ENCODE measurements around the gene RCC1. TPM values are rescaled to one million over a fixed set of nuclear protein-coding genes. Genes with fewer than 3 reads are reported as not detected.
"Not testable (repeated sequence)": the region's sequence is repeated elsewhere in the genome, so short reads cannot be mapped to it uniquely, and the experiment has no call there.

RCC1 gene
- total RNA-seq, 2 experiments from 2014 or later, result 80.7 to 85.3 TPM

DNA sequence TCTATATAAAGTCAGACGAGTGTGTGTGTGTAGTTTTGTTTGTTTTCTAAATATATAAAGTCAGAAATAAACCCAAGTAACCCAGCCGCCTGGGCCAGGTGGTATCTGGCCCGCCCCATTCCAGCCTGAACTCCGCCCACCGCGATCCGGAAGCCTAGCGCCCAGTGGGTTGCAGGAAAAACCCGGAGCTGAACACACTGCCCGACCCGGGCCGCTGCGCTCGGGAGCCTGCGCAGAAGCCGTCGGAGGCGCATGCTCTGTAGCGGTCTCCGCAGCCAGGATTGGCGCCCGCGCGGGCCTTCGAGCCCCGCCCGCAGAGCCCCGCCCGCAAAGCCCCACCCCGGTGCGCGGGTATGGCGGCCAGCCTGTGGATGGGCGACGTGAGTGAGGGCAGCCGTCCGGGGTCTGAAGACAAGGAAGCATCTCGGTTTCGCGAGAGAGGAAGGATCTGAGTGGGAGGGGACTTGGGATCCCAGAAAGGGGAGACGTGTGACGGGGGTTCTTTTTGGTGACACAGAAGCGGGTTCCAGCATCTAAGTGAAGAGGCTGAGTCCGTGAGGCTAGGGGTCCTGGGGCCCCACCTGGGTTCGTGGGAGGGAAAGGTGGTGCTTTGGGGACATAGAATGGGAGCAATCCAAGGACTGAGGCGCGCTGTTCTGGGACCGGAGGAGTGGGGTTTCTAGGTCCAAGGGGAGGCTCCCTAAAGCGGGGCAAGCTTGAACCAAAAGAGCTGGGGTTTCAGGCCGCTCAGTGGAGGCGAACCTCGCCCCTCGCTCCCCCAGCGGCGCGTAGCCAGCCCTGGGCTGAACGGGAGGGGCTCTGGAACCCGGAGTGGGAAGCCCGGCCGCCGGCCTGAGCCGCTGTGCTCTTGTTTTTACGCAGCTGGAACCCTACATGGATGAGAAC lies 47.2 kb downstream of the RCC1 start, which contains the start of gene TRNAU1AP:
TRNAU1AP (plus strand) TSS at position 328 of the 906 bp plus-strand sequence; CDS start at position 354, 26 bp downstream.
- peak within 1 kb of the TSS; percentile 98 for H3K4me3 Mint-ChIP-seq
- no peaks in the 10 kb centered on the region for H3K9me3 Mint-ChIP-seq (ENCODE audit: insufficient read depth)
- H3K36me3 Mint-ChIP-seq (ENCODE audit: low read depth), result peaks cover 19% of the 10 kb centered on the region
- H3K27me3 Mint-ChIP-seq (ENCODE audit: low read depth), result no peaks in the 10 kb centered on the region
- peak within 1 kb of the TSS; percentile 97 for H3K27ac Mint-ChIP-seq
- CTCF ChIA-PET, result interaction anchor here (0.7 to 2.7 kb wide), 15 partner anchors 16 to 309 kb away, joined by 3 to 14 read pairs (median 4); partner anchors contain the start of genes TAF12 and YTHDF2
- POLR2A ChIA-PET, result interaction anchor here (0.7 to 5.3 kb wide), 12 partner anchors 14 to 184 kb away, joined by 3 to 82 read pairs (median 4); partner anchors contain the start of genes GMEB1, RCC1, RNU11 and TAF12
- ATAC-seq (peak; percentile 95), DNase-seq (peak; percentile 98)
- H3K4me1 Mint-ChIP-seq (ENCODE audit: low read depth), result peaks cover 14% of the 10 kb centered on the region

DNA sequence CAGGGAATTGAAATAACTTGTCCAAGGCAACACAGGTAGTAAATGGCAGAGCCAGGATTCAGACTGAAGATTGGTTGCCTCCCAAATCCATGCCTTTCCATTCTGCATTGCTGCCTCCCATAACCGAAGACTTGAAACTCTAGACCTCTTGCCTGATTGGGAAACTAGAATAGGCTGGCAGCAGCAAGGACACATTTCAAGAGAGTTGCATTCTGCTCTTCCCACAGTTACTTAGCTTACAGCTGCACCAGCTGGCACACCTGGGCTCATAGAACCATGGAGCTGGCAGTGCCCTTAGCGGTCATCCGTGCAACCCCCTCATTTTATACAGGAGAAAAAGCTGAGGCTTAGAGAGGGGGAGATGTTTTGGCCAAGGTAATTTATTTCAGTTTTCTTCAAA lies 55.0 kb downstream of the RCC1 start:
- H3K9me3 Mint-ChIP-seq (ENCODE audit: insufficient read depth), result no peaks in the 10 kb centered on the region
- DNase-seq (no peak), ATAC-seq (no peak)
- no peaks in the 10 kb centered on the region for H3K4me1 Mint-ChIP-seq (ENCODE audit: low read depth)
- H3K4me3 Mint-ChIP-seq, result no peak overlapping the region
- H3K27me3 Mint-ChIP-seq (ENCODE audit: low read depth), result no peaks in the 10 kb centered on the region
- CTCF ChIA-PET, result no interaction called here
- no peak overlapping the region for H3K27ac Mint-ChIP-seq
- H3K36me3 Mint-ChIP-seq (ENCODE audit: low read depth), result peaks cover 55% of the 10 kb centered on the region
- POLR2A ChIA-PET, result interaction anchor here (3.3 kb wide), 1 partner anchor 21 kb away, joined by 13 read pairs; no protein-coding TSS in a partner anchor

DNA sequence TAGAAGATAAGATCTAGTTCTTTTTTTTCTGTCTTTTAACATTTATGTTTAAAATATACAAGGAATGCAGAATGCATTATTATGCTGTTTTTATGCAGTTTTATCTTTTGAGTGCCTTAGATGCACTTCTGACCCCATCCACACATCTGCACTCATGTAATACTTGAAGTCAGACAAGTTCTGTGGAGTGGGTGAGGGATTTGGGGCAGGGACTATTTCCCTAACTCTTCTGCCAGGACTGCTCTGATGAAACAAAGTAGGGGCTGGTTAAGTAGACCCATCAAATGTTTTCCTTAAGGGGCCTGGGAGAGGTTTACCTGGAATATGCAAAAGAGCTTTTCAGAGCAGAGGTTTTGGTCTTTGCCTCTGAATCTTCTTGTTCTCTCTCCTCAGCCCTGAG lies 58.5 kb downstream of the RCC1 start:
- no peaks in the 10 kb centered on the region for H3K4me1 Mint-ChIP-seq (ENCODE audit: low read depth)
- no peaks in the 10 kb centered on the region for H3K9me3 Mint-ChIP-seq (ENCODE audit: insufficient read depth)
- no peaks in the 10 kb centered on the region for H3K27me3 Mint-ChIP-seq (ENCODE audit: low read depth)
- ChIA-PET POLR2A (interaction anchor here (1.0 kb wide), 2 partner anchors 15 to 17 kb away, joined by 3 to 7 read pairs; no protein-coding TSS in a partner anchor), CTCF (interaction anchor here (1.0 kb wide), 1 partner anchor 17 kb away, joined by 4 read pairs; no protein-coding TSS in a partner anchor)
- H3K27ac Mint-ChIP-seq, result no peak overlapping the region
- DNase-seq, result no peak
- H3K4me3 Mint-ChIP-seq, result no peak overlapping the region
- peaks cover 58% of the 10 kb centered on the region for H3K36me3 Mint-ChIP-seq (ENCODE audit: low read depth)
- ATAC-seq, result no peak

DNA sequence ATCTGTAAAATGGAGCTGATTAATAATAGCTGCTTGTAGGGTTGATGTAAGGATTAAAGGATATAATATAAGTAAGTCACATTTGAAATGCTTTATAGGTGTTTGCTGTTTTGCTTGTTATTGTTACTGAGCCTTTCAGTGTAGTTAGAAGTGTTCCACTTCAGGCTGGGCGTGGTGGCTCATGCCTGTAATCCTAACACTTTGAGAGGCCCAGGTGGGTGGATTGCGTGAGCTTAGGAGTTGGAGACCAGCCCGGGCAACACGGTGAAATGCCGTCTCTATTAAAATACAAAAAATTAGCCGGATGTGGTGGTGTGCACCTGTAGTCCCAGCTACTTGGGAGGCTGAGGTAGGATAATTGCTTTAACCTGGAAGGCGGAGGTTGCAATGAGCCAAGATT lies 59.2 kb downstream of the RCC1 start:
- Mint-ChIP-seq H3K27me3 (ENCODE audit: low read depth) (no peaks in the 10 kb centered on the region), H3K4me1 (ENCODE audit: low read depth) (no peaks in the 10 kb centered on the region), H3K27ac (no peak overlapping the region), H3K9me3 (ENCODE audit: insufficient read depth) (no peaks in the 10 kb centered on the region), H3K4me3 (no peak overlapping the region), H3K36me3 (ENCODE audit: low read depth) (peaks cover 54% of the 10 kb centered on the region)
- ATAC-seq, result no peak
- no peak for DNase-seq
- CTCF ChIA-PET, result interaction anchor here (1.0 kb wide), 1 partner anchor 16 kb away, joined by 4 read pairs; no protein-coding TSS in a partner anchor
- POLR2A ChIA-PET, result interaction anchor here (1.0 kb wide), 1 partner anchor 16 kb away, joined by 3 read pairs; no protein-coding TSS in a partner anchor

DNA sequence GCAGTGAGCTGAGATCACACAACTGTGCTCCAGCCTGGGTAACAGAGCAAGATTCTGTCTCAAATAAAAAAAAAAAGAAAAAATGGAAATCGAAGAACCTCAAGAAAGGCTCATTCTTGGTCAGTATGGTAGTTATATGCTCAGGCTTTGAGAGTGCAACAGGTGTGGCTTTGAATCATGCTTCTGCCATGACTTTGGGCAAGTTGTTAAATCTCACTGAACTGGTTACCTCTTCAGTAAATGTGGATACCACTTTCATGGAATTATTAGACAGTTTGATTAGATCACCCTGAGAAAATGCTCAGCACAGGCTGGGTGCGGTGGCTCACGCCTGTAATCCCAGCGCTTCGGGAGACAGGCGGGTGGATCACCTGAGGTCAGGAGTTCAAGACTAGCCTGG lies 59.9 kb downstream of the RCC1 start:
- Mint-ChIP-seq H3K9me3 (ENCODE audit: insufficient read depth) (no peaks in the 10 kb centered on the region), H3K36me3 (ENCODE audit: low read depth) (peaks cover 52% of the 10 kb centered on the region), H3K27ac (no peak overlapping the region), H3K4me3 (no peak overlapping the region), H3K4me1 (ENCODE audit: low read depth) (no peaks in the 10 kb centered on the region), H3K27me3 (ENCODE audit: low read depth) (no peaks in the 10 kb centered on the region)
- POLR2A ChIA-PET, result interaction anchor here (1.0 kb wide), 1 partner anchor 15 kb away, joined by 3 read pairs; no protein-coding TSS in a partner anchor
- DNase-seq (no peak), ATAC-seq (no peak)
- CTCF ChIA-PET, result no interaction called here

- no peak for DNase-seq
- H3K4me3 Mint-ChIP-seq, result no peak overlapping the region
- H3K9me3 Mint-ChIP-seq (ENCODE audit: insufficient read depth), result no peaks in the 10 kb centered on the region
- H3K27ac Mint-ChIP-seq, result no peak overlapping the region
- H3K36me3 Mint-ChIP-seq (ENCODE audit: low read depth), result peaks cover 50% of the 10 kb centered on the region
- no peaks in the 10 kb centered on the region for H3K4me1 Mint-ChIP-seq (ENCODE audit: low read depth)
- ChIA-PET CTCF (no interaction called here), POLR2A (interaction anchor here (1.0 to 1.3 kb wide), 2 partner anchors 14 to 15 kb away, joined by 3 to 5 read pairs; partner anchors contain the start of gene TRNAU1AP)
- H3K27me3 Mint-ChIP-seq (ENCODE audit: low read depth), result no peaks in the 10 kb centered on the region
- no peak for ATAC-seq
Observed at GRCh38 chr1:28566931-28567330, 61.1 kb downstream of the RCC1 start.

DNA sequence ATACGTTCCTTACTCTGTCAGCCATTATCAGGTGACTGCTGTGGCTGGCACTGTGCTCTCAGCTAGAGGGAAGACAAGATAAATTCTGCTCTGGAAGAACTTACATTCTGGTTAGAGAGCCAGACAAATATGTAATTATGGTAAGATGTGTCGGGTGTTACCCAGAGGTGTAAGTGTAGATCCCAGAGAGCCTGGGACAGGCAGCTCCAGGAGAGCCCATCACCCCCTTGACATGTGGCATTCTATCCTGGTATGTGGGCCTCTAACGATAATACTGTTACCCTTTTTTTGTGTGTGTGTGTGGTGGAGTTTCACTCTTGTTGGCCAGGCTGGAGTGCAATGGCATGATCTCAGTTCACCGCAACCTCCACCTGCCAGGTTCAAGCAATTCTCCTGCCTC lies 66.1 kb downstream of the RCC1 start:
- no peak for DNase-seq
- no peaks in the 10 kb centered on the region for H3K9me3 Mint-ChIP-seq (ENCODE audit: insufficient read depth)
- H3K36me3 Mint-ChIP-seq (ENCODE audit: low read depth), result peaks cover 35% of the 10 kb centered on the region
- ChIA-PET CTCF (interaction anchor here (1.2 kb wide), 1 partner anchor 9 kb away, joined by 5 read pairs; no protein-coding TSS in a partner anchor), POLR2A (interaction anchor here (4.0 kb wide), 1 partner anchor 10 kb away, joined by 26 read pairs; no protein-coding TSS in a partner anchor)
- no peaks in the 10 kb centered on the region for H3K27me3 Mint-ChIP-seq (ENCODE audit: low read depth)
- H3K4me3 Mint-ChIP-seq, result no peak overlapping the region
- ATAC-seq, result no peak
- no peak overlapping the region for H3K27ac Mint-ChIP-seq
- H3K4me1 Mint-ChIP-seq (ENCODE audit: low read depth), result no peaks in the 10 kb centered on the region

DNA sequence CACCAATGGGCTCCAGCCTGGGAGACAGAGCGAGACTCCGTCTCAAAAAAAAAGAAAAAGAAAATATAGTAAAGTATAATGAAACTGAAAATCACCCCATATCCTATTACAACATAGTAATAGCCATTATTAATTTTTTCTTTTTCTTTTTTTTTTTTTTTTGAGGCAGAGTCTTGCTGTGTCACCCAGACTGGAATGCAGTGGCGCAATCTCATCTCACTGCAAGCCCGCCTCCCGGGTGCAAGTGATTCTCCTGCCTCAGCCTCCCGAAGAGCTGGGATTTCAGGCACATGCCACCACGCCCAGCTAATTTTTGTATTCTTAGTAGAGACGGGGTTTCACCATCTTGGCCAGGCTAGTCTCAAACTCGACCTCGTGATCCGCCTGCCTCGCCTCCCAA lies 67.0 kb downstream of the RCC1 start:
- not testable (repeated sequence) for H3K4me3 Mint-ChIP-seq; DNase-seq; H3K27ac Mint-ChIP-seq; H3K9me3 Mint-ChIP-seq (ENCODE audit: insufficient read depth); ATAC-seq; H3K27me3 Mint-ChIP-seq (ENCODE audit: low read depth); H3K4me1 Mint-ChIP-seq (ENCODE audit: low read depth)
- ChIA-PET CTCF (interaction anchor here (1.2 kb wide), 1 partner anchor 8 kb away, joined by 5 read pairs; no protein-coding TSS in a partner anchor), POLR2A (interaction anchor here (4.0 kb wide), 1 partner anchor 9 kb away, joined by 26 read pairs; no protein-coding TSS in a partner anchor)
- peaks cover 40% of the 10 kb centered on the region for H3K36me3 Mint-ChIP-seq (ENCODE audit: low read depth)

DNA sequence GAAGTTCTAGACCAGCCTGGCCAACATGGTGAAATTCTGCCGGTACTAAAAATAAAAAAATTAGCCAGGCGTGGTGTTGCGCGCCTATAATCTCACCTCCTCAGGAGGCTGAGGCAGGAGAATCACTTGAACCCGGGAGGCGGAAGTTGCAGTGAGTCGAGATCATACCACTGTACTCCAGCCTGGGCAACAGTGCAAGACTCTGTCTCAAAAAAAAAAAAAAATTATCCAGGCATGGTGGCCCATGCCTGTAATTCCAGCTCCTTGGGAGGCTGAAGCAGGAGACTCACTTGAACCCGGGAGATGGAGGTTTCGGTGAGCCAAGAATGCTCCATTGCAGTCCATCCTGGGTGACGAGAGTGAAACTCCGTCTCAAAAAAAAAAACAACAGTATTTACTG lies 67.7 kb downstream of the RCC1 start:
- no peaks in the 10 kb centered on the region for H3K27me3 Mint-ChIP-seq (ENCODE audit: low read depth)
- POLR2A ChIA-PET, result interaction anchor here (4.0 kb wide), 1 partner anchor 8 kb away, joined by 26 read pairs; no protein-coding TSS in a partner anchor
- CTCF ChIA-PET, result no interaction called here
- H3K4me3 Mint-ChIP-seq, result no peak overlapping the region
- H3K36me3 Mint-ChIP-seq (ENCODE audit: low read depth), result peaks cover 40% of the 10 kb centered on the region
- ATAC-seq (no peak), DNase-seq (no peak)
- H3K4me1 Mint-ChIP-seq (ENCODE audit: low read depth), result peaks cover 10% of the 10 kb centered on the region
- no peaks in the 10 kb centered on the region for H3K9me3 Mint-ChIP-seq (ENCODE audit: insufficient read depth)
- H3K27ac Mint-ChIP-seq, result no peak overlapping the region

DNA sequence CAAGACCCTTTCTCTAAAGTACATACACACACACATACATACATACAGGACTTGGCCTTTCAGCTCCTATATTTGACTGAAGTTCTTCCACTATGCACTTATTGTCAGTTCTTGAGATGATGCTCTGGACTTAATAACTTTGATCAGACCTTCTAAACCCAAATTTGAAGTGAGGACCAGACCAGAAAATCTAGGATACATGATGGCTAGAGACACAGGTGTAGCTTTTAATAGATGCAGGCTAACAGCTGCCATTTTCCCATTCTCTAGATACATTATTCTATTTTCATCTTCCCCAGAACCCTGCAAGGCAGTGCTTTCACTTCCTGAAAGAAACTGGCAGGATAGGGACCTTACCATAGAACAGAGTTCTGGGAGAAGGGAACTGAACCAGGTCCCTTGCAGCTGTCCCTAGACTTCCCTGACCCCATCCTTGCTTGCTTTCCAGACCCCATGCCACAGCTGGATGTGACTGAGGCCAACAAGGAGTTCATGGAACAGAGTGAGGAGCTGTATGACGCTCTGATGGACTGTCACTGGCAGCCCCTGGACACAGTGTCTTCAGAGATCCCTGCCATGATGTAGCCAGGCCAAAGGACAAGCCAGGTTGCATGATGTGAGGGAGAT lies 71.3 kb downstream of the RCC1 start:
- H3K27me3 Mint-ChIP-seq (ENCODE audit: low read depth), result no peaks in the 10 kb centered on the region
- ATAC-seq (no peak), DNase-seq (no peak)
- peak overlapping the region; percentile 21 for H3K27ac Mint-ChIP-seq
- CTCF ChIA-PET, result no interaction called here
- peaks cover 30% of the 10 kb centered on the region for H3K4me1 Mint-ChIP-seq (ENCODE audit: low read depth)
- no peaks in the 10 kb centered on the region for H3K9me3 Mint-ChIP-seq (ENCODE audit: insufficient read depth)
- peaks cover 54% of the 10 kb centered on the region for H3K36me3 Mint-ChIP-seq (ENCODE audit: low read depth)
- POLR2A ChIA-PET, result interaction anchor here (2.1 kb wide), 1 partner anchor 24 kb away, joined by 9 read pairs; the partner anchor contains the start of gene TRNAU1AP
- peak overlapping the region; percentile 8 for H3K4me3 Mint-ChIP-seq

GRCh38 chr1:28577738-28578536 lies 72.1 kb downstream of the RCC1 start:
- ChIA-PET CTCF (no interaction called here), POLR2A (interaction anchor here (2.1 to 5.7 kb wide), 3 partner anchors 25 to 70 kb away, joined by 9 to 97 read pairs (median 45); partner anchors contain the start of genes RCC1, RNU11 and TRNAU1AP)
- Mint-ChIP-seq H3K36me3 (ENCODE audit: low read depth) (peaks cover 54% of the 10 kb centered on the region), H3K9me3 (ENCODE audit: insufficient read depth) (no peaks in the 10 kb centered on the region), H3K27ac (peak overlapping the region; percentile 64), H3K27me3 (ENCODE audit: low read depth) (no peaks in the 10 kb centered on the region), H3K4me1 (ENCODE audit: low read depth) (peaks cover 34% of the 10 kb centered on the region), H3K4me3 (peak overlapping the region; percentile 8)
- ATAC-seq (no peak), DNase-seq (no peak)

Measured in activated CD8-positive, alpha-beta T cell treated with anti-CD3 and anti-CD28 coated beads, Interleukin-2, amount 10 ng/mL, durations not matched to agents 7 days and 5 days (primary cell).